Heart left ventricle (tissue), 16 donors: ENCODE measurements around the gene HERC3. TPM values are rescaled to one million over a fixed set of nuclear protein-coding genes. Genes with fewer than 3 reads are reported as not detected.

Experiments used
- ATAC-seq, 4 donors: fragments of 200-7000 bp; cut with Tn5 transposase; one replicate each; pipeline ENCODE4 v1.9.1; 2020 to 2022; ENCODE audit warnings: moderate library complexity in 4 of 4, mild to moderate bottlenecking in 3 of 4, moderate number of reproducible peaks in 1 of 4
- DNase-seq, 5 donors: peaks; one replicate each; pipeline ENCODE4 v3.0.0-alpha.2; 2020
- H3K27ac ChIP-seq, 12 donors: fragments of 200-600 bp; sonication (generic) in 4 of 12; one replicate each; pipeline versions ENCODE4 v1.5.0 to v1.8.0; 2016 to 2022; ENCODE audit warnings: mild to moderate bottlenecking in 2 of 12
- H3K27me3 ChIP-seq, 9 donors: fragments of 200-600 bp; sonication (generic) in 2 of 9; one replicate each; pipeline versions ENCODE4 v1.5.1 to v1.8.0; 2016 to 2022; ENCODE audit warnings: mild to moderate bottlenecking in 3 of 9
- H3K36me3 ChIP-seq, 9 donors: fragments of 200-600 bp; sonication (generic) in 2 of 9; one replicate each; pipeline versions ENCODE4 v1.5.0 to v1.8.0; 2018 to 2022; ENCODE audit warnings: mild to moderate bottlenecking in 2 of 9
- H3K4me1 ChIP-seq, 12 donors: fragments of 200-600 bp; sonication (generic) in 4 of 12; one replicate each; pipeline versions ENCODE4 v1.5.0 to v1.8.0; 2016 to 2022; ENCODE audit warnings: mild to moderate bottlenecking in 3 of 12
- H3K4me3 ChIP-seq, 12 donors: fragments of 200-600 bp; sonication (generic) in 4 of 12; one replicate each; pipeline versions ENCODE4 v1.5.0 to v1.8.0; 2017 to 2022; ENCODE audit warnings: mild to moderate bottlenecking in 9 of 12, moderate library complexity in 4 of 12
- H3K9me3 ChIP-seq, 12 donors: fragments of 200-600 bp; sonication (generic) in 4 of 12; one replicate each; pipeline versions ENCODE4 v1.5.0 to v1.8.0; 2016 to 2022; ENCODE audit warnings: mild to moderate bottlenecking in 1 of 12
- CTCF ChIP-seq, 12 donors: fragments of 200-600 bp; sonication (generic) in 4 of 12; IDR thresholded peaks; one replicate each; pipeline versions ENCODE4 v1.5.0 to v1.8.0; 2018 to 2022; ENCODE audit warnings: antibody characterized with exemption in 12 of 12, mild to moderate bottlenecking in 5 of 12
- POLR2A ChIP-seq, 2 donors: fragments of 450-650 bp; IDR thresholded peaks; one replicate each; pipeline ENCODE4 v1.6.1; 2017; ENCODE audit warnings: antibody characterized with exemption in 2 of 2, mild to moderate bottlenecking in 2 of 2, moderate library complexity in 2 of 2
- WGBS, 4 donors: extraction: QIAGEN DNeasy Blood & Tissue Kit in 2 of 4; methylation state at CpG; one replicate each; pipeline versions ENCODE4 v1.1.5 to v1.1.7; 2013 to 2018; 5-methylcytosine and 5-hydroxymethylcytosine counted together
- intact Hi-C, 10 donors: fragments of 100-400 bp; cut with DNase I; formaldehyde crosslinking; loops; one replicate each; pipeline versions ENCODE4 v1.11.1 to v1.14.2; 2022
- polyA plus RNA-seq, 2 donors: library from polyadenylated mRNA; stranded (reverse); fragments of 200-250 nt; gene quantifications; one replicate each; pipeline ENCODE4 v1.2.3, GENCODE V29; 2013
- total RNA-seq, 9 donors: library from RNA; depleted of rRNA in 2 of 9; stranded (reverse); fragments of >200 nt in 2 of 9; fragmentation: NEBNext Ultra II Directional in 3 of 9; extraction: Animal tissue kit (Norgen Biotek cat#: 25700) in 3 of 9; gene quantifications; one replicate each; pipeline versions ENCODE4 v1.1.0 to v1.2.4, GENCODE V29; 2016 to 2023
- donor health status: ischemic (EF 13 %, LVEDD 7.1; RV severe dilation, severe dysfunction).
- donor health status: healthy with polysubstance abuse.
- donor health status: DM: no; HTN: yes; CAD: no.
- donor health status: DM: no; HTN: no; CAD: no.
- donor health status: ischemic (EF 25% LVEDD 6.9; RV normal size, moderate dysfunction).
- donor health status: ischemic (EF 25% LVEDD 5.7; RV mildly dilated, moderate dysfunction).
- donor health status: healthy.
- donor health status: DM: yes; HTN: yes; CAD: no.
- donor health status: ischemic (EF 35%, LVEDD 5.7; RV mildly dilated, moderate dysfunction).
- donor health status: nonischemic (EF 11% LVEDD 7.7; RV severe dilation, severe dysfunction).
- donor health status: DM: yes; HTN: yes; CAD: no.
- donor health status: PGD.
- donor health status: ischemic (EF 29% LVEDD 5.4; RV normal size, mild dysfunction).
- donor health status: nonischemic (EF 23%, LVEDD 6.1; RV moderate dilation, normal function).

Gene HERC3
- total and polyA plus RNA-seq, 11 donors = 10.4 to 66.6 (median 48.4) TPM

DNA sequence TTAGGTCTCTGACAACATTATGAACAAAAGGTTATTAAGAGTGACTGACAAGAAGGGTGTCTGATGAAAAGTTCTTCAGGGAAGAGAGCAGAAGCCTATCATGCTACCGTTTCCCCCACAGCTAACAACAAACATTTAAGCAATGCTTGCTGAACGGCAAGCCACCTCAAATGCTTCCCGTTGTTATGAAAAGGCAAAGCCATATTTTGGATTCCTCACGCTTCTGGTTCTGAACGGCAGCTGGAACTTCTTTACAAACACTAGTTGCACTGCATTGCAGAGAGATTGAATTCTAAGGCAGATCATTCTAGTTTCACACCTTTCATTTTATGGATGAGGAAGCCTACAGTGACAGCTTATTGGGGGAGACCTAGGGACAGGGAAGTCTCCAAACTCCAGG is 153.9 kb downstream of the HERC3 start:
- no peaks in the 10 kb centered on the region for H3K9me3 ChIP-seq
- no peak overlapping the region for H3K4me3 ChIP-seq
- H3K27me3 ChIP-seq = no peaks in the 10 kb centered on the region
- intact Hi-C loops = no loop called here
- H3K36me3 ChIP-seq = peaks cover 0 to 95% (median 74%) of the 10 kb centered on the region in 9 donors
- peak overlapping the region in 8 of 12 donors; percentile 11 to 62 (median 26) for H3K27ac ChIP-seq
- DNase-seq (no peak), ATAC-seq (peak in 2 of 4 donors; percentile 9 to 12)
- 46 to 55% (median 53%) methylated on average over 5 of the region's 5 CpGs for WGBS, 4 donors
- no peak for TF ChIP-seq CTCF (IDR thresholded peaks at IDR 0.05)
- TF ChIP-seq POLR2A (IDR thresholded peaks at IDR 0.05) = no peak
- peaks cover 0 to 26% (median 7%) of the 10 kb centered on the region in 12 donors for H3K4me1 ChIP-seq

DNA sequence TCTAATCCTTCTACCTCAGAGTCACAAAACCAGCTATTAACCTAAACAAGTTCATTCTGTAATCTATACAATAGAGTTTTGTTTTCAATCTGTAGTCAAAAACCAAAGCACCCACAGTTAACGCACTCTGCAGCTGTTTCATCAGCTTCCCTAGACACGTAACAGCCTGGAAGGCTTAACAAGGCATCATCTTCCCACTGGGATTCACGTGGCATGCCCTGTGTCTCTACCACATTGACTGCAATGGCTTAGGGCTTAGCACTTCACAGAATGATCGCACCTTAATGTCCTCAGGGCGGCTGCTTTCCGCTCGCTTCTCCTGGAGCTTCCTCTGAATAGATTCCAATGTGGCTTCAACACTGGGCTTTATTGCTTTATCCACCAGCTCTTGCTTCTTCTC is 155.1 kb downstream of the HERC3 start:
- no peaks in the 10 kb centered on the region for H3K27me3 ChIP-seq
- 97 to 98% (median 97%) methylated on average over 7 of the region's 7 CpGs for WGBS, 4 donors
- intact Hi-C loops = no loop called here
- TF ChIP-seq POLR2A (IDR thresholded peaks at IDR 0.05) (no peak), CTCF (IDR thresholded peaks at IDR 0.05) (no peak)
- peaks cover 0 to 26% (median 7%) of the 10 kb centered on the region in 12 donors for H3K4me1 ChIP-seq
- H3K27ac ChIP-seq = no peak overlapping the region
- H3K36me3 ChIP-seq = peaks cover 0 to 95% (median 78%) of the 10 kb centered on the region in 9 donors
- DNase-seq (no peak), ATAC-seq (no peak)
- H3K9me3 ChIP-seq = no peaks in the 10 kb centered on the region
- no peak overlapping the region for H3K4me3 ChIP-seq

- Histone ChIP-seq H3K27ac (no peak overlapping the region), H3K4me3 (no peak overlapping the region), H3K27me3 (no peaks in the 10 kb centered on the region), H3K4me1 (peaks cover 0 to 25% (median 9%) of the 10 kb centered on the region in 12 donors), H3K9me3 (no peaks in the 10 kb centered on the region), H3K36me3 (peaks cover 0 to 86% (median 64%) of the 10 kb centered on the region in 9 donors)
- no peak for DNase-seq
- intact Hi-C loops = no loop called here
- WGBS, 4 donors = 79 to 95% (median 92%) methylated on average over 10 of the region's 10 CpGs
- no peak for ATAC-seq
- TF ChIP-seq POLR2A (IDR thresholded peaks at IDR 0.05) (no peak), CTCF (IDR thresholded peaks at IDR 0.05) (no peak)
Measured at GRCh38 chr4:88750369-88750768, 158.1 kb downstream of the HERC3 start.

DNA sequence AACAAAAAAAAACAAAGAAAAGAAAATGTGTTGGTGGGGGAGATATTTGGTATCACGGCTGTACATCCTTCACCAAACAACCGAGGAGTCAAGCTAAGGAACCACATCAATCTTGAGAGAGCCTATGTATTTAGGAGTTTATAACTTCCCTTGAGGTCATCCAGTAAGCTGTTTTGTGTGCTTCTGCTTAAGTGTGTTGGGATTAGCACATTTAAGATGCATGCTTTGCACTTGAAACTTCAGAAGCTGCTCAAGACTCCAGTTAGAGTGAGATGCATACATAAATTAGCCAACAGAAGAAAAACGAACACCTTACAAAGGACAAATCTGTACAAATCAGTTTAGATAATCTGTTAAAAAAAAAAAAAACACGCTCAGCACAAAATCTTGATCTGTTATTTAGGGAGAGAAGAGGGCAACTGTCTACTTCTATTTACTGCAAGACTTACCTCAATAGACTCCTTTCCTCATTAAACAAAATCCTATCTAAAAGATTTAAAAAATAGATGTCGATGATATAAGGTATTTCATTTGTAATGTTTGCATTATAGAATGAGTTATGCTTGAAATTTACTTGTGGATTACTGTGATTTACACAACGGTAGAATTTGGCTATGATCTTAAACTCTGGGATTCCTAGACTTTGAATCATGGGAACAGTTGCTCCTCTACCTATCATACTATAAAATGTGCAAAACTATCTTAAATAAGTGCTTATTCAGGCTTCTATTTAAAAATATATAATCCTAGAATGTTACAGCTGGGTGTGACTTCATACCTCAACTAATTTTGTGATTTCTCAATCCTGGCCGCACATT is 159.2 kb downstream of the HERC3 start:
- Histone ChIP-seq H3K4me3 (no peak overlapping the region), H3K27me3 (no peaks in the 10 kb centered on the region), H3K4me1 (peaks cover 0 to 14% (median 4%) of the 10 kb centered on the region in 12 donors), H3K27ac (no peak overlapping the region), H3K9me3 (no peaks in the 10 kb centered on the region), H3K36me3 (peaks cover 0 to 83% (median 53%) of the 10 kb centered on the region in 9 donors)
- intact Hi-C loops = no loop called here
- TF ChIP-seq CTCF (IDR thresholded peaks at IDR 0.05) (no peak), POLR2A (IDR thresholded peaks at IDR 0.05) (no peak)
- no peak for ATAC-seq
- no peak for DNase-seq
- WGBS, 4 donors = 93 to 96% (median 96%) methylated on average over 7 of the region's 7 CpGs
